UCSD-AML1 (cell line): ENCODE data around the gene TAS2R60.
"Not testable (repeated sequence)": the region's sequence is repeated elsewhere in the genome, so short reads cannot be mapped to it uniquely, and the experiment has no call there.

Experiments used
- DNase-seq: peaks from one replicate; lab custom pipeline; 2025; ENCODE audit not compliant: unreplicated experiment; lab: John Stamatoyannopoulos, UW

The TAS2R60 gene

DNA sequence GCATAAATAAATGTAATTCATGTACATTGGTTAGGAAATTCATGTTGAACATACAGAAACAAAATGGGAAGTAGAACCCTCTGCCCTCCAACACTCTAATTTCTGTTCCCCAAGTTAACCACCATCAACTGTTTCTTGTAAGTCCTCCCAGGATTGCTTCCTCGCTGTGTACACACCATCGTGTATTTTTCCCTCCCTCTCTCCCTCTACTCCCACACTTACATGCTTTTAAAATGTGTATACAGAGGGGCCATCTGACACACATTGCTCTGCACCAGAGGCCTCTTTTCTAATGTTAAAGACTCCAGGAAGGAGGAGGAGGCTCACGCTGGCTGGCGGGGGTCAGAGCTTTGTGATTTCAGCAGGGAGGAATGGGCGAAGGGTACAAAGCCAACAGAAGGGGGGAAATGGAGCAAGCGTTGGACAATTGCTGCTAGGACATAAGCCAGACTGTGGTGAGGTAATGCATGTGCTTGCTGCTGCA lies 32.7 kb upstream of the TAS2R60 start:
- DNase-seq: no peak

DNA sequence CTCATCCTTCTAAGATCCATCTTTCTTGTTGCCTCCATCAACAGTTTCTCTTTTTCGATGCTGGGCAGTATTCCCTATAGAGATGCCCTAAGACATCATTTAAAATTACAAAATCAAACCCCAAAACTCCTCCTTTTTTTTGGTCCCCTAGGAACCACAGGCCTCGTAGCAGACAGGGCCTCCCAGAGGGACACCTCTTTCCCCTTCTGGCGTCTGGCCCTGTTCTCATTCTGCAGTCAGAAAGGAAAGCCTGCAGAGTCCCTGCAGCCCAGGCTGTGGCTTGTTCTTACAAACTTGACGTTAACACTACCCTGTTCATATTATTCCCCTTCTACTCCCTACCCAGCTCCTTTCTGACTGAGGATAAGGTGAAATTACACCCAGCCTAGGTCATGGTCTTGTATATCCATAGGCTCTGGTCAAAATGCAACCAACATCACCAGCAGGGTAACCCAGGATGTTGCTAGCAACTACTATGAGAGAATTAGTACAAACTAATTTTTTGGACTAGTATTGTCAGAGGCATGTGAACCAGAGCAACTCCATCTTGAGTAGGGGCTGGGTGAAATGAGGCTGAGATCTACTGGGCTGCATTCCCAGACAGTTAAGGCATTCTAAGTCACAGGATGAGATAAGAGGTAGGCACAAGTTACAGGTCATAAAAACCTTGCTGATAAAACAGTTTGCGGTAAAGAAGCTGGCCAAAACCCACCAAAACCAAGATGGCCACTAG lies 31.1 kb upstream of the TAS2R60 start:
- no peak for DNase-seq

DNA sequence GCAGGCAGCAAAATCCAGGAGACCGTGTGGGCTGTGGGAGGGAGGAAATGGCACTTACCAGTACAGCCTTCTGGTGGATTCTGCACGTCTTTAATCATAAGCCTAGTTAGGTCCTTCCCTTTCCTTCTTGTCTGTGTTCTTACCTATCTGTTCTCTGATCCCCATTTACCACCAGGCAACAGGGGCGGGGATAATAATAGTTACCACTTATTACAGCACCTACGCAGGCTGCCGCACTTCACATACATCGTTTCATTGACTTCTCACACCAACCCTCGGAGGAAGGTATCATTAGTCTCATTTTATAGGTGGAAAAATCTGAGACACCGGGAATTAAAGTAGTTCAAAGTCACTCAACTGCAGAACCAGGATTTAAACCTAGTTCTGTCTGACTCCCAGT lies 30.1 kb upstream of the TAS2R60 start:
- DNase-seq: no peak

DNA sequence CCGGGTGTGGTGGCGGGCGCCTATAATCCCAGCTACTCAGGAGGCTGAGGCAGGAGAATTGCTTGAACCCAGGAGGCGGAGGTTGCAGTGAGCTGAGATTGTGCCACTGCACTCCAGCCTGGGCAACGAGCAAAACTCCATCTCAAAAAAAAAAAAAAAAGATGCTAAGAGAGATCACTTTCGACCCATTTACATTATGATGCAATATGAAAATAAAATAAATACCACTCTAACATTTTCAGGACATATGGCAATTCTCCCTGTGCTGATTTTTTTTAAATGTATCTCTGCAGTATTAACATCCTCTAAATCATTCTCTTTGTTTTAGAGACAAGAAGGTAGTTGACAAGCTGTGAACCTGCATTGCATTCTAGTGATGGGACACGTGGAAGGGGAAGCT lies 28.0 kb upstream of the TAS2R60 start:
- DNase-seq: not testable (repeated sequence)

DNA sequence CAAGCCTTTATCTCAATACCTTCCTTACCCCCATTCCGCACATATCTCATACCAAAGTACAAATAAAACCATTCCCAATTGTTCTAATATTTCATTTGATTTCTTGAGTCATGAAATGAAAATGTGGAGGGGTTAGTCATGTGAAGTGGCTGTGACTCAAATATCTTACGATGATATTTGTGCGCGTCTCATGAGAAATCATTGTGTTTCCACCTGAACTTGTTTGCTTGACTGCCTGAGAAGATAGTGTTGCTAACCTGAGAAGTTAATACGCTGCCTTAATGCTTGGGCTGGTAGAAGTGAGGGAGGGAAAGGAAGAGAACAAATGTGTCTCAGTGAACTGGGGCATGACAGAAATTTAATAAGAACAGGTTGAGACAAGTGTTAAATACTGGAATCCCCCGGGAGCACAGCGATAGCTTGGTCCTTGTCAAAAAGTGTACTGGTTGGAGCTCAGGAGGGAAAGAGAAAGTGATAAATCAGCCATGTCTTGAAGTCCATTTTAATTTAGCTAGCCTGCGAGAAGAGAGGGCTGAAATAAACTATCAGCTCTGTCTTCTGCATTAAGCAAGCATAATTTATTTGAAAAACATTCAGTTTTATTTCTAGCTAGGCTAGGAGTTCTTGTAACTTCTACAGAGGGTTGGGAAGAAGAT lies 27.4 kb upstream of the TAS2R60 start:
- no peak for DNase-seq

DNA sequence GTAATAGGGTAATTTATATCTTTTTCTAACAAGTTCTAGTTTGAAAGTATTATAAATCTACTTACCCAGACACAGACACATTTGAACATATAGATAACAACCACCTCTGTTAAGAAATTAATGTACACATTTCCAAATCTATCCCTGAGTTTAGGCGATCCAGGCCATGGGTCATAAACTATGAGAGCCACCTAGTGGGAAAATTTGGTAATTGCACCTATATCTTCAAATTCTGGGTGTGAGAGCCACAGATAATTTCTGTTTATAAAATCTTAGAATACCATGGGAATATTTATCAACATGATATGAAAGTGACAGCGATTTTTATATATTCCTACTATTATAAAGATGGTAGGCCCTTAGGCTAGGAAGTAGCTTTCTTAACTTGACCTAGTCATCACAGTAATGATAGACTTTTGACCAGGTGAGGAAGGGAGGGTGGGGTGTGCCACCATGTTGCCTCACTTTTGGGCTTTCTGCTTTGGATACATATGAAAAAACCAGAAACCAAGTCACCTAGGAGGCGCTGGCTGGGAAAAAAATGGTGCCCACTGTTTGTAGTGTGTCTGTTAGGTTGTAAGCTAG lies 26.6 kb upstream of the TAS2R60 start:
- DNase-seq: no peak

DNA sequence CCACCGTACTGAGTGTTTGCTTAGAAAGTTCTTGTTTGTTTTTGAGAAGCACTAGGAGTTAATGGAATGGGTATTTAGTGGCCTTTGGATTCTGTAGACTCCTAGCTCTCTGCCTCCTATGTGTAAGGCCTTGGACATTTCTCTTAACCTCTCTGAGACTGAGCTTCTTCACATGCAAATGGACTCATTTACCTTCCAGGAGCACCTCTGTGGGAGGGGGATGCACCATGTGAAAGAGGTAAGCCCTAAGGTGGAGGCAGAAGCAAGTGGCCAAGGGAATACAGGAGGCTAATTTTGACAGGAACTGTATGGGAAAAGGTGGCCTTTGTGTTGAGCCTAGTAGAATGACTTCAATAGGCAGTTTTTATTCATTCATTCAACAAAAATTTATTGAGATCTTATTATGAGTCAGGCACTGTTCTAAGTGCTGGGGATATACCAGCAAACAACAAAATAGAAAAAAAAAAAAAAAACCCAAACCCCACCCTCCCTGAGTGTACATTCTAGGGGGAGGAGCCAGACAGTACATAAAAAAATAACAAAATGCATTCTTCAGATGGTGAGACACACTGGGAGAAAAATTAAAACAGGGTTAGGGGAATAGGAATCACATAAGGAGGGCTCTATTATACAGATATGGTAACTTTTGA lies 25.4 kb upstream of the TAS2R60 start:
- DNase-seq: no peak

DNA sequence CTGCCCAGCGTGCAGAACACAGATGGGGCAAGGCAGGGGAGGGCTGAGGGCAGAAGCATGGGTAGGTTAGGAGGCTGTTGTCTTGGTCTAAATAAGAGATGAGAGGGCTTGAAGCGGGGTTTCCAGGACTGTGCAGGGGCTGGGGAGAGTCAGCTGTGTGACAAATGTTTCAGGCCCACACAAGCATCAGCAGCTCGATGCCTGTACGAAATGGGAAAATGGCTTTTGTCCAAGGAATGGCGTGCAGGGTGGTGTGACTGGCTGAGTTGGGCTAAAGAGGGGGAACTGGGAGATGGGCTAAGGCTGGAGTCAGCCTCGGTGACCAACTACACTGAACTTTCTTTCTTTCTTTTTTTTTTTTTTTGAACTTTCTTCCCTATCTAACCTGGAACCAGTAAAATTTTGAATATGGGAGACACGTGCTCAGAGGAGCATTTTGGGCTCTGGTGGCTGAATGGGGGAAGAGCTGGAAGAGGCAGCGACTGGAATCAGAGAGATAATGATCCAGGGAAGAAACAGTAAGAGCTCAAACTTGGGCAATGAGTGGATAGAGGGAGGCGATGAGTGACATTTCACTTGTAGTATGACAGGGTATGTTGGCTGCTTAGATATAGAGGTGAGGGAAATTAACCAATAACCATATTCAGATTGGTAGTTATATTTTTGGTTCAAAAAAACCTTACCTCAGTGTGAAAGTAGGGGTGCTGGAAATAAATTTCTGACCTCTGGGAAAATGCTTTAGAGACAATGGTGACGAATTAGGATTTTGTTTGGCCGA lies 24.4 kb upstream of the TAS2R60 start:
- no peak for DNase-seq

DNA sequence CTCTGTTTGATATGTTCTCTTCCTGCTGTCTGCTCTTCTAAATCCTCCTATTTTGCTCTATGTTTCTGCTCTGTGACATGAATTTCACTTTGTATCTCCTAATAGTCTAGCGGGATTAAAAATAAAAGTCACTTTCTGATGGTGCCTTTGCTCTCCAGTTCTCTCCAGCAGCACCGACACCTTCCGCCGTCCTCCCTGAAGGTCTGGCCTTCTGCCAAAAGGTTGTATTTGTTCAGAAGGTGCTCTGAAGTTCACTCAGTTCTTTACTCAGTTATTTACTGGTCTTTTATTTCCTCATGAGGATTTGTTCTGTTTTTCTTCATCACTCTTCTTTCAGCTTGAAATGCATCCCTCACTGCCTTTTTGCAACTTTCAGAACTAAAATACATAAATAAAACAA lies 23.4 kb upstream of the TAS2R60 start:
- DNase-seq: no peak

DNA sequence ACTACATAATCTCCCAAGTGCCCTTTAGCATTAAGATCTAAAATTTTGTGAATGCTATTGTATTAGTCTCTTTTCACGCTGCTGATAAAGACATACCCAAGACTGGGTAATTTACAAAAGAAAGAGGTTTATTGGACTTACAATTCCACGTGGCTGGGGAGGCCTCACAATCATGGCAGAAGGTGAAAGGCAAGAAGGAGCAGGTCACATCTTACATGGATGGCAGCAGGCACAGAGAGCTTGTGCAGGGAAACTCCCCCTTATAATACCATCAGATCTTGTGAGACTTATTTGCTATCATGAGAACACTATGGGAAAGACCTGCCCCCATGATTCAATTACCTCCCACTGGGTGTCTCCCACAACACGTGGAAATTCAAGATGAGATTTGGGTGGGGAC lies 22.6 kb upstream of the TAS2R60 start:
- DNase-seq: not testable (repeated sequence)

DNA sequence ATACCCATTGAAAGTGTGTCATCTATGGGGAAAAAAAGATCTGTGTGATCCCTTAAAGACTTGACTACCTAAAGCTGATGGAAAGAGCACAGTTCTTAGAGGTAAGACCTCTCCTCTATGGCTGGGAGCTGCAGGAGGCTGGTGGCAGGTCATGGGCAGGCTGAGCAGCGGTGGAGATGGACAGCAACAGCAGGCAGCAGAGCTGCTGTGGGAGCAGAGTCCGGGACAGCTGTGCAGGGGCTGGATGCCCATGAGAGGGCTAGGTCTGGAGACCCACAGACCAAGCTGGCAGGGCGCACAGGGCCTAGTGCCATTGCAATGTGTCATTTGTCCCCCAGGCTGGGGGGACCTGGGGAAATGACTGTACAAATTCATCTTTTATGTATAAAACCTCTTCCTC lies 21.2 kb upstream of the TAS2R60 start:
- DNase-seq: no peak

DNA sequence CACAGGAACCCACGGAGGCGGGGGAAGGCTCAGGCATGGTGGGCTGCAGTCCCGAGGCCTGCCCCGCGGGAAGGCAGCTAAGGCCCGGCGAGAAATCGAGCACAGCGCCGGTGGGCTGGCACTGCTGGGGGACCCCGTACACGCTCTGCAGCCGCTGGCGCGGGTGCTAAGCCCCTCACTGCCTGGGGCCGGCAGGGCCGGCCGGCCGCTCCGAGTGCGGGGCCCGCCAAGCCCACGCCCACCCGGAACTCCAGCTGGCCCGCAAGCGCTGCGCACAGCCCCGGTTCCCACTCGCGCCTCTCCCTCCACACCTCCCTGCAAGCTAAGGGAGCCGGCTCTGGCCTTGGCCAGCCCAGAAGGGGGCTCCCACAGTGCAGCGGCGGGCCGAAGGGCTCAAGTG lies 18.8 kb upstream of the TAS2R60 start:
- DNase-seq: not testable (repeated sequence)

DNA sequence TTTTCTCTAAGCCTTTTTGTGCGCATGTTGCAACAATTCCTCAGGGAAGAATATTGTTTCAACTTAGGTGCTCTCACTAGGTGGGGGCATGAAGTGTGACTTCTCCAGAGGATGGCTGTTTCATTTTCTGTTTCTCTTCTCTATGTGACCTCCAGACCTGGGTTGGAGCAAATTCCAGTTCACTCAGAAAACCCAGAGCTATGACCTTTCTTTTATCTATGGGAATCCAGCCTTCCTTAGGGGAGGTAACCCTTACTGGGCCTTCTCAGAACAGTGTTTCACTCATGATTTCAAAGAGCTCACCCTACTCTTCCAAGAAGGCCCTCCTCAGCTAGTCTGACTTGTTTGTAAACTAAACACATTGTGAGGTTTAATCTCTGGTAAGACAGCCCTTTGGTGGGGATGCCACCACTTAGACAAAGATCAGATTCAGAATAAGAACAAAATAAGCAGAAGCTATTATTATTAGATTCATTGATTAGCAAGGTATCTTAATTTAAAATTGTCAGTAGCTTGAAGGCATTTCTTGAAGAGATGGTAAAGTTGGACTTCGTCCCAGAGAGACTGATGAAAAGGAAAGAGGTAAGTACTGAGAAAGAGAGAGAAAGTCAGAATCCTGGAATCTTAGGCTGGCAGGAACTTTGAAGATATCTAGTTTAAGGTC lies 16.6 kb upstream of the TAS2R60 start:
- no peak for DNase-seq

DNA sequence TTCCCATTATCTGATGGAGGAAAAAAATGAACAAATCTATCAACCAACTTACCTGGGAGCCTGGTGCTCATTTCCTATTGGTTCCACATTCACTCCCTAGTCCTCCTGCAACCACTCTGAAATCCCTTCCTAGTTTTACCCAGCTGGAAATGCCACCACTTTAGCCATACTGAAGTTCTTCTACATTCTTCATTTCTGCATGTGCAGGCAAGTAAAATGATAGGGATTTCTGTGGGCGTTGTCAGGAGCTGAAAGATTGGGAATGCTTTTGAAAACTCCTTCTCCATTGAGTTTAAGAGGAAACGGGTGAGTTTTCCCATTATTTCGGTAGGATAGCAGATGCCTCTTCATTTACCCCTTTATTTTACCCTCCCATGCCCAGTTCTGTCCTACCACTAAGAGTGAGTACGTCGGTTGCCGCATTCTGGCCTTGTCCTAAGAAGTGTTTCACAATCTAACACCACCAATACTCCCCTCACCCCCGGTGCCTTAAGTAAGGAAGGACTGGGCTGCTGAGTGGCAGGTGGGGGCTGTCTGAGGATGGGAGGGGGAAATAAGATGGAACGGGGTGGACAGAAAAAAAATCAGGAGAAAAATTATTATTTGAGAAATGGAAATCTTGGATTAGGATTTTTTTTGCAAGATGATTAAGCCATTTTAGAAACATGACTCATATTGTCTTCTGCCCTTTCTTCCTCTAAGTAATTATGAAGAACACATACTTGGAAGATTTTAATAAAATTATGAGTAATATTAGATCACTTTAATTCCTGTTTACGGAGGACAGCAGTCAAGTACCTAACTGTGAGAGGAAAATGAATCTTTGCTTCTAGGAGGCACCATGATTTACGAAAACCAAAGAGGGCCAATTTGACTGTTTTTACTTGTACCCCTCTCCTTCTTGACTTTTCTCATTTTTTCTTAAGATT lies 13.2 kb upstream of the TAS2R60 start:
- DNase-seq: no peak

DNA sequence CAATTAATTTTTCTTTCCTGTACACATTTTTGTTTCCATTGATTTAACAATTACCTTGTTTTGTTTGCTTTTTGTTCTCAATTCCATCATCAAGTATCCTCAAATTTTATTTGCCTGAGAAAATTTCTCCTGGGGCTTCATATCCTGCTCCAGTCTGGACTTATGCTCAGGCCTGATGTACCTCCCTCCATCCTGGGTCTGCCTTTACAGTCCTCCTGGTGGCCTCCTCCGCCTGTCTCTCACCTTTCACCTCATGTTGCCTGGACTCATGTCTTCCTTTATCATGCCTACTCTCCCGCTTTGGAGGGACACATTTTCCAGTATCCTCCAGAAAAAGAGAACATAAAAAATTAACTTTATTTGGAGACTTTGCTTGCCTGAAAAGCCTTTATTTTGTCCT lies 12.1 kb upstream of the TAS2R60 start:
- no peak for DNase-seq

DNA sequence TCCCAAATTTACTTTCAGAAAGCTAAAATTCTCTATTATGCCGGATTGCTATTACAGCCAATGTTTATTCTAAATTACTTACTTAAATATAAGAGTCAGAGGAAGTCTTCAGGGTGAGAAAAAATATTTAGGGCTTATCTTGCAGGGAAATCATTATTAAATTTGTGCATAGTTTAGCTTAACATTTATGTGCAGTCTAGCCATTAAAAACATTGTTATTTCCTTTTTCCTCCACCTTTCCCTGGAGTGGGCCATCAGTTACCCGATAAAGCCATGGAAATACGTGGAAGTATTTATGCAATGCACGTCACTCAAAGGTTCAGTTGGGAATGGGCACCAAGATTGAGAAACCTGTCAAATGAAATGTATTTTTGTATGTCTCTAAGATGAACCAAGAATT lies 9.5 kb upstream of the TAS2R60 start:
- DNase-seq: no peak

DNA sequence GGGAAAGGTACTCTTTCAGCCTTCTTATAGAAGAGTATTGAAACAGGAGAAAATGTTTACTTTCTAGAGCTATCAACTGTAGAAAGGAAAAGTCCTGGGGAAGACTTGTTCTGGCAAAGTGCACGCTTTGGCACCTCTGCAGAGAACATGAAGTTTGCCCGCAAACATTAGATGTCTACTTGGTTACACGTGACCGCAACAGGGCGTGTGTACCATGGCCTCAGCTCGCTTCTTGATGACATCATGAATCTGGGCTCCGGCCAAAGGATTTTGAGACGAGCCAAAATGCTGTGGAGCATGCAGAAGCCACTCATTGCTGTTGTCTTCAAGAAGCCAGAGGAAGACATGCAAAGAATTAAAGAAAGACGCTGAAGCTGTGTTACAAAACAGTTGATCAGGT lies 8.6 kb upstream of the TAS2R60 start:
- no peak for DNase-seq

DNA sequence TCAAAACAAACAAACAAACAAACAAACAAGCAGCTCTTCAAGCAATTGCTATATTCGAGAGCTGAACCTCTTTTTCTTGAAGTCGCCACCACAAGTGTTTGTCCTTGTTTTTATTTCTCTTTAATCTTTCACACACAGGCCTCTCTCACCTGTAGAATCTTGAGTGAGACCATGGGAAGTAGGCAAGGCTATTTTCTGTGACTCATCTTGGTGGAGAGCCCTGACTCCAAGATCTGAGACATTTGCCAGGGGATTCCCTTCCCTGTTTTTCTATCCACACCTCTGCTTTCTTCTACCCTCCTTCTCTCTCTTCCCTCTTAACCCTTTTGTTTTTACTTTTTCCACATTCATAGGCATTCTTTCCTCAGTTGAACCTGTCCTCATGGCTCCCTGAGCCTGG lies 8.0 kb upstream of the TAS2R60 start:
- DNase-seq: no peak

DNA sequence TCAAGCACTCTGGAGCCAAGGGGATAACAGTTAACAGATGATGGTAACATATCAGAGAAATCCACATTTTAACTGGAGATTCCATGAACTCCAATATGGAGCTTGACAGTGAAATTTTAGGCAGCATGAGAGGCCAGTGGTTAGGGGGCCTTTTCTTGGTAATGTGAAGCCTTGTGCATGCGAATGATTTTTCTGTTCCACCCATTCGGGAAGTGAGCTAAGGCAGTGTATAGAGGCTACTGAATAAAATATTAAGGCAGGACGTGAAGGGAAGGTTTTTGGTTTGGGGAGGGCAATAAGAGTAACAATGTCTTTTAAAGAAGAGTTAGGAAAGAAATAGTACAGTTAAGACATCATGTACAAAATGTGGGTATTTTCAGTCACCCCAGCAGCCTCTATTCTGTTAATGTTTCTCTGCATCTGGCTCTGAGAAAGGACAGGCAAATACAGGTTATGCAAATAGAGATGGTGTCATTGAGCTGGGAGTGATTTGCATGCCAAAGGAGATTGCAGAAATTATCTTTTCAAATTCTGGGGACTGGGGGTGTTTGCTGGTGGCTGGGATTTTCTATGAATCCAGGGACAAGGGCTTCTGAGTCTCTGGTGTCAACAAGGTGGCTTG lies 6.8 kb upstream of the TAS2R60 start:
- DNase-seq: no peak
